Kidney (tissue), 14 donors: ENCODE data around the gene BTC. TPM values are rescaled to one million over a fixed set of nuclear protein-coding genes. Genes with fewer than 3 reads are reported as not detected.

Source experiments
- DNase-seq, 5 donors: peaks; one replicate each; pipeline ENCODE4 v3.0.0-alpha.2; 2013 to 2020
- FAIRE-seq: peaks from 2 replicates; lab custom pipeline; 2012; peaks lifted over from hg19 to GRCh38; lab: Jason Lieb, UNC
- H3K27ac ChIP-seq, 2 donors: one replicate each; pipeline ENCODE4 v1.7.0; 2013; ENCODE audit warnings: low read depth in 2 of 2, low read length in 2 of 2, inconsistent platforms in 1 of 2
- H3K27me3 ChIP-seq: one replicate; pipeline ENCODE4 v1.7.1; 2013; ENCODE audit warnings: low read length, inconsistent platforms; ENCODE audit not compliant: control insufficient read depth, insufficient read depth
- H3K36me3 ChIP-seq, 3 donors: one replicate each; pipeline versions ENCODE4 v1.7.0 to v1.7.1; 2013; ENCODE audit warnings: low read length in 3 of 3, control low read depth in 1 of 3, inconsistent platforms in 1 of 3; ENCODE audit not compliant: insufficient read depth in 3 of 3, control insufficient read depth in 2 of 3
- H3K4me1 ChIP-seq, 3 donors: one replicate each; pipeline versions ENCODE4 v1.7.0 to v1.7.1; 2013; ENCODE audit warnings: low read length in 3 of 3, inconsistent platforms in 1 of 3, low read depth in 1 of 3; ENCODE audit not compliant: control insufficient read depth in 2 of 3, insufficient read depth in 2 of 3
- H3K4me3 ChIP-seq, 3 donors: one replicate each; pipeline versions ENCODE4 v1.7.0 to v1.8.1; 2013; ENCODE audit warnings: low read length in 3 of 3, control low read depth in 1 of 3, inconsistent platforms in 1 of 3
- H3K9ac ChIP-seq, 3 donors: one replicate each; pipeline versions ENCODE4 v1.7.0 to v1.7.1; 2013; ENCODE audit warnings: low read length in 3 of 3, control low read depth in 1 of 3, inconsistent platforms in 1 of 3
- H3K9me3 ChIP-seq, 3 donors: one replicate each; pipeline versions ENCODE4 v1.7.0 to v1.7.1; 2013; ENCODE audit warnings: low read length in 3 of 3, control low read depth in 1 of 3, inconsistent platforms in 1 of 3; ENCODE audit not compliant: control insufficient read depth in 2 of 3, insufficient read depth in 1 of 3
- CTCF ChIP-seq: IDR thresholded peaks from 3 replicates; pipeline ENCODE4 v1.5.1; 2012; ENCODE audit warnings: mild to moderate bottlenecking, moderate library complexity, borderline replicate concordance; ENCODE audit not compliant: insufficient read depth; ENCODE audit errors: extremely low read depth
- intact Hi-C: fragments of 100-400 bp; cut with DNase I; formaldehyde crosslinking; loops from one replicate; pipeline ENCODE4 v1.11.1; 2022
- polyA plus RNA-seq: library from polyadenylated mRNA; stranded (reverse); fragments of 350-450 nt; fragmentation: Illumina TruSeq; extraction: RNeasy Lipid Tissue Mini Kit (QIAGEN cat#74804); gene quantifications from one replicate; pipeline ENCODE4 v1.2.3, GENCODE V29; 2014; ENCODE audit warnings: low read depth, low replicate concordance; ENCODE audit not compliant: insufficient read depth
- total RNA-seq: library from RNA; stranded (reverse); fragmentation: NEBNext Ultra II Directional; extraction: Animal tissue kit (Norgen Biotek cat#: 25700); gene quantifications from one replicate; pipeline ENCODE4 v1.2.1, GENCODE V29; 2021
- donor health status: control.
- donor health status: control.
- donor health status: control.
- donor health status: control.
- donor health status: control.
- donor health status: DM: yes; HTN: yes; CAD: no.
- donor health status: Normal renal cell carcinoma (clear cell type).

Gene BTC
- total and polyA plus RNA-seq, 2 donors from 2014 or later, result 6.0 TPM

DNA sequence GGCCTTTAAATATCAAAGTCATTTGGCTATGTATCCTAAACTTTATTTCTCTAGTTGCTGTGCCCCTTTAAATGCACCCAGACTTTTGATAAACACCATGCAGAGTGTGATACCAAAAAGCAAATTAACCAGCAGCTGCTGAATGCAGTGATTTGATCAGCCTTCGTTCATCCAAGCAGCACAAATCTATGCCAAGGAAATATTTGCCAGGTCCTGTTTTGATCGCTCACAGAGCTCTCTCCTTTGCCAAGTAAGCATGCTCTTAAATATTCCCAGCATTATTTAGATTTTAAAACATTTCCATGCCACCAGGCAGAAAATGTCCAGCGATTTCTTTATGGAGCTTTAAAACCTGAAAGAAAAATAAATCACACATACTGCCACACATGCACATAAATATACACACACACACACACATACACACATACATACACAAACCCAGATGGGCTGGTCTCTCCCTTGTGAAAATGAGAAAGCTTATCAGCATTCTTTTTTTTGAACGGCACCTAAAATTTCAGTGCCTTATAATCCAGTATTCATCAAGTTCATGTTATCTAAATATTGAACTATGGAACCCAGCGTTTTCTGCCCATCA lies 35.7 kb downstream of the BTC start:
- TF ChIP-seq CTCF, result no peak
- no peak overlapping the region for H3K9ac ChIP-seq
- DNase-seq, result peak in 2 of 5 donors; percentile 7 to 12
- H3K4me3 ChIP-seq, result no peak overlapping the region
- H3K9me3 ChIP-seq, result no peaks in the 10 kb centered on the region
- H3K27me3 ChIP-seq, result no peaks in the 10 kb centered on the region
- intact Hi-C loops, result no loop called here
- H3K36me3 ChIP-seq, result no peaks in the 10 kb centered on the region
- H3K4me1 ChIP-seq, result peaks cover 0 to 4% (median 0%) of the 10 kb centered on the region in 3 donors
- H3K27ac ChIP-seq, result no peak overlapping the region
- no peak for FAIRE-seq

- H3K36me3 ChIP-seq, result no peaks in the 10 kb centered on the region
- intact Hi-C loops, result no loop called here
- no peak overlapping the region for H3K9ac ChIP-seq
- no peaks in the 10 kb centered on the region for H3K27me3 ChIP-seq
- TF ChIP-seq CTCF, result no peak
- H3K4me3 ChIP-seq, result no peak overlapping the region
- no peak for FAIRE-seq
- no peak for DNase-seq
- no peaks in the 10 kb centered on the region for H3K9me3 ChIP-seq
- H3K27ac ChIP-seq, result no peak overlapping the region
- H3K4me1 ChIP-seq, result peaks cover 0 to 3% (median 0%) of the 10 kb centered on the region in 3 donors
Measured at GRCh38 chr4:74757136-74757535, 37.2 kb downstream of the BTC start.

DNA sequence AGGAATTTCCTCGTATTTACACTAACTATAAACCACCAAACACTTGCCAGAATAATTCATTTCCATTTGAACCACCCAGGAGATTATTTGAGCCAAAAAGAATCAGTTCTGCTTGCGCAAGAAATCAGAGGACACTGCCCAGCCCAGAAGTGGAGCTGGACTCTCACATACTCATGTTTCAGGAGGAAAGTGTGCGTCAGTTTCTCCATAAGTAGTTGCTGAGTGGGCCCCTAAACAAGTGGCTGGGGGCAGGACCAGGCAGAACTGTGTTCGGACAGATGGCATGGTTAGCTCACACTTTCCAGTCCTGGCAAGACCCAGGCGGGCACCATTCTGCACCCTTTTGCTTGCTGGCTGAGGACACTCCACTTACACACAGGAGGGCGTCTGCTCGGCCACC lies 38.8 kb downstream of the BTC start:
- no peak overlapping the region for H3K9ac ChIP-seq
- no peaks in the 10 kb centered on the region for H3K9me3 ChIP-seq
- no peaks in the 10 kb centered on the region for H3K36me3 ChIP-seq
- TF ChIP-seq CTCF, result no peak
- FAIRE-seq (no peak), DNase-seq (peak in 1 of 5 donors; percentile 41)
- intact Hi-C loops, result no loop called here
- no peaks in the 10 kb centered on the region for H3K27me3 ChIP-seq
- H3K27ac ChIP-seq, result no peak overlapping the region
- H3K4me3 ChIP-seq, result no peak overlapping the region
- H3K4me1 ChIP-seq, result no peaks in the 10 kb centered on the region

- Histone ChIP-seq H3K4me1 (no peaks in the 10 kb centered on the region), H3K9ac (no peak overlapping the region), H3K27me3 (no peaks in the 10 kb centered on the region), H3K9me3 (no peaks in the 10 kb centered on the region), H3K27ac (no peak overlapping the region), H3K4me3 (no peak overlapping the region), H3K36me3 (no peaks in the 10 kb centered on the region)
- no peak for TF ChIP-seq CTCF
- FAIRE-seq (no peak), DNase-seq (no peak)
- intact Hi-C loops, result no loop called here
Measured at GRCh38 chr4:74754218-74754617, 40.1 kb downstream of the BTC start.
